ENCODE data around the gene RBMS1. TPM values are rescaled to one million over a fixed set of nuclear protein-coding genes. Genes with fewer than 3 reads are reported as not detected.

RBMS1 gene
- total and polyA plus RNA-seq, 2 of the 13 experiments (the other 11 are each of a cell fraction or from before 2014, with no cell fraction given): 55.5 to 110 TPM

- TF ChIP-seq IRF1 (CRISPR knock-in tag; IDR thresholded peaks at IDR 0.05; ENCODE audit: low read depth): no peak
- no peak for TF ChIP-seq TRAFD1 (CRISPR knock-in tag; IDR thresholded peaks at IDR 0.05; ENCODE audit: borderline replicate concordance)
- TF ChIP-seq CHD2 (IDR thresholded peaks at IDR 0.05; ENCODE audit: low read depth, low read length): no peak
- peak; percentile 59; the same call in 1 of the 2 replicates for TF ChIP-seq PITX1 (CRISPR knock-in tag; IDR thresholded peaks at IDR 0.05)
- TF ChIP-seq RNF2 (conservative IDR thresholded peaks at IDR 0.05; ENCODE audit: low read depth): no peak
- TF ChIP-seq SAFB2 (CRISPR knock-in tag; IDR thresholded peaks at IDR 0.05; ENCODE audit: borderline replicate concordance, low read depth): no peak
- no peak for TF ChIP-seq ZBTB26 (CRISPR knock-in tag; IDR thresholded peaks at IDR 0.05; ENCODE audit: borderline replicate concordance)
- TF ChIP-seq NR2F6 (IDR thresholded peaks at IDR 0.05): peak; percentile 71
- TF ChIP-seq NR2F6 (CRISPR knock-in tag; IDR thresholded peaks at IDR 0.05): peak; percentile 83
- TF ChIP-seq TCF12 (IDR thresholded peaks at IDR 0.05): no peak
- TF ChIP-seq TCF12 (CRISPR knock-in tag; IDR thresholded peaks at IDR 0.05): no peak
- peak; percentile 81 for TF ChIP-seq ZMYM4 (CRISPR knock-in tag; IDR thresholded peaks at IDR 0.05)
- no peak for TF ChIP-seq MAF1 (CRISPR knock-in tag; IDR thresholded peaks at IDR 0.05; ENCODE audit: borderline replicate concordance)
- TF ChIP-seq ZBTB8A (CRISPR knock-in tag; IDR thresholded peaks at IDR 0.05; ENCODE audit: borderline replicate concordance, low read depth): no peak
- TF ChIP-seq, protein P1, sequence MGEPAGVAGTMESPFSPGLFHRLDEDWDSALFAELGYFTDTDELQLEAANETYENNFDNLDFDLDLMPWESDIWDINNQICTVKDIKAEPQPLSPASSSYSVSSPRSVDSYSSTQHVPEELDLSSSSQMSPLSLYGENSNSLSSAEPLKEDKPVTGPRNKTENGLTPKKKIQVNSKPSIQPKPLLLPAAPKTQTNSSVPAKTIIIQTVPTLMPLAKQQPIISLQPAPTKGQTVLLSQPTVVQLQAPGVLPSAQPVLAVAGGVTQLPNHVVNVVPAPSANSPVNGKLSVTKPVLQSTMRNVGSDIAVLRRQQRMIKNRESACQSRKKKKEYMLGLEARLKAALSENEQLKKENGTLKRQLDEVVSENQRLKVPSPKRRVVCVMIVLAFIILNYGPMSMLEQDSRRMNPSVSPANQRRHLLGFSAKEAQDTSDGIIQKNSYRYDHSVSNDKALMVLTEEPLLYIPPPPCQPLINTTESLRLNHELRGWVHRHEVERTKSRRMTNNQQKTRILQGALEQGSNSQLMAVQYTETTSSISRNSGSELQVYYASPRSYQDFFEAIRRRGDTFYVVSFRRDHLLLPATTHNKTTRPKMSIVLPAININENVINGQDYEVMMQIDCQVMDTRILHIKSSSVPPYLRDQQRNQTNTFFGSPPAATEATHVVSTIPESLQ (CRISPR knock-in tag; conservative IDR thresholded peaks at IDR 0.05): no peak
- TF ChIP-seq TBX3 (IDR thresholded peaks at IDR 0.05; ENCODE audit: borderline replicate concordance): no peak
- no peak for TF ChIP-seq SP4 (CRISPR knock-in tag; IDR thresholded peaks at IDR 0.05)
- TF ChIP-seq ELF3 (CRISPR knock-in tag; IDR thresholded peaks at IDR 0.05): no peak
- no peak for TF ChIP-seq ZNF710 (CRISPR knock-in tag; IDR thresholded peaks at IDR 0.05; ENCODE audit: borderline replicate concordance)
- no peak for TF ChIP-seq U2AF1 (optimal IDR thresholded peaks at IDR 0.05; ENCODE audit: low read depth, low read length)
- TF ChIP-seq SALL2 (CRISPR knock-in tag; IDR thresholded peaks at IDR 0.05): no peak
- peak; percentile 45; the same call in 1 of the 2 replicates for TF ChIP-seq HMG20A (CRISPR knock-in tag; IDR thresholded peaks at IDR 0.05; ENCODE audit: borderline replicate concordance)
- TF ChIP-seq ZNF333 (CRISPR knock-in tag; IDR thresholded peaks at IDR 0.05; ENCODE audit: borderline replicate concordance): no peak
- TF ChIP-seq RXRA (CRISPR knock-in tag; IDR thresholded peaks at IDR 0.05): no peak
- TF ChIP-seq CEBPB (IDR thresholded peaks at IDR 0.05; ENCODE audit: borderline replicate concordance, low read depth, low read length): peak; percentile 83; the same call in 1 of the 2 replicates
- no peak for TF ChIP-seq ZNF24 (IDR thresholded peaks at IDR 0.05)
Measured at GRCh38 chr2:160324917-160325316, 168.7 kb downstream of the RBMS1 start (continued).

All from HepG2 (cell line).